HG03280 (cell line): ENCODE results near the gene TAOK2.
"Not testable (repeated sequence)": the region's sequence is repeated elsewhere in the genome, so short reads cannot be mapped to it uniquely, and the experiment has no call there.

Experiments
- ATAC-seq: cut with Tn5 transposase; IDR thresholded peaks from one replicate; pipeline ENCODE4 v1.9.1; 2021; ENCODE audit warnings: mild to moderate bottlenecking, moderate library complexity; ENCODE audit not compliant: unreplicated experiment

Gene TAOK2

DNA sequence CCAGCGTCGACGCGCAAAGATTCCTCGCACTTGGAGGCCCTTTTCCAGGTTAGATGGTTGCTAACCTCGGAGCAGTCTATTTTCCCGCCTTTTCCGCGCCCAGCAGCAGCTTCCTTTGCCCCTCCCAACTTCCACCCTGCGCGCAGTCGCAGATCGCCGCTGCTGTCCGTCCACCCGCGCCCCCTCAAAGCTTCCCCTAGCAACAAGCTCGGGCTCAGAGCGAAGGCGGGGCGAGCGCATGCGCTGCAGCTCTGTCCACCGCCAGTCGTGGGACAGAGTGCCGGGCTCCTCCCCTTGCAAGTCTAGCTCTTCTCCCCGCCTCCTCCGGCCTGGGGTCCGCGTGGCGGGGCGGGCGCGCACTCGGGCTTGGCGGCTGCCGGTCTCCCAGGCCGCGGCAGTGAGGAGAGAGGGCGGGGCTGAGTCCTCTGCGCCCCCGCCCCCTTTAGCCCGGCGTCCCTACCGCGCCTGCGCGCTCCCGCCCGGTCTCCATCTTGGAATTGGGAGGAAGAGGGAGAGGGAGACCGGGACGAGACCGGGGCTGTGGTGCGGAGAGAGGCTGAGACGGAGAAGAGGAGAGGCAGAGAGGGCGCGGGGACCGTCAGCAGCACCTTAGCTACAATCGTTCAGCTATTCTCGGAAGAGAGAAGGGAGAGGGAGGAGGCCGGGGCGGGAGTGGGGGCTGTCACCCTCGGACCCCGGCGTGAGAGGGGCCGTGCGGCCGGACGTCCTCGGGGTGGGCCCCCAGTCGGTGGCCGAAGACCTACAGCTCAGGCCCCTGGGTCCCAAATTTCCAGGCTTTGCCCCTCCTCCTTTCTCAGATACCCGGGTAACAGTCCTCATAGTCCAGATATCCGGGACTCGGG is at the start of gene TAOK2:
TSS of gene TAOK2 (plus strand) at position 485 of the 863 bp plus-strand sequence. CDS start 3,905 bp downstream, outside the sequence.
- peak; percentile 96 for ATAC-seq

DNA sequence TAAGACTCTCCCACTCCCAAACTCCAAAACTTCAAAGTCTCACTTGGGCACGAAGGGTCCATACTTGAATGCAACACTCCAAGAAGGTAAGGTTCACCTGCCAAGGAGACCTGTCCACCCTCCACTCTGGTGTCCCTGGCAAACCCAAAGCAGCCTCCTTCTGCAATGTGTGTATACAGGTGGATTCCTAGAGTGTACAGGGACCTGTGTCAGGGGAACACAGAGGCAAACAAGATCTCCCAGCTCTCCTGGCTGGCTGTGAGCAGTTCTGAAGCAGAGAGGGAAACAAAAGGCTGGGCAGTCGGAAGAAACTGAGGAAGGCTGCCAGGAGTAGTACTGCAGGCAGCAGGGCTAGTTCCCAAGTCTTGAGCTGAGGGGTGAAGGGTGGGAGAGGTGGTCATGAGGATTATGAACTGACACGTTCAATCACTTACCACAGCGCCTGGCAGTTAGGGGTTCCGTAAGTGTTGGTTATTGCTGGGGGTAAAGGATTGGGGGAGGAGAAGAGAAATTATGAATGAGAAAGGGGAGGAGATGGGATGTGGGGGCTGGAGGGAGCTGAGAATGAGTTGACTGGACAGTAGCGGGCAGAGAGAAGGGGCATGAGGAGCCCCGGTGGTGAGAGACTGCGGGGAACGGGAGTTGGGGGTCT is 48.4 kb upstream of the TAOK2 start:
- no peak for ATAC-seq

DNA sequence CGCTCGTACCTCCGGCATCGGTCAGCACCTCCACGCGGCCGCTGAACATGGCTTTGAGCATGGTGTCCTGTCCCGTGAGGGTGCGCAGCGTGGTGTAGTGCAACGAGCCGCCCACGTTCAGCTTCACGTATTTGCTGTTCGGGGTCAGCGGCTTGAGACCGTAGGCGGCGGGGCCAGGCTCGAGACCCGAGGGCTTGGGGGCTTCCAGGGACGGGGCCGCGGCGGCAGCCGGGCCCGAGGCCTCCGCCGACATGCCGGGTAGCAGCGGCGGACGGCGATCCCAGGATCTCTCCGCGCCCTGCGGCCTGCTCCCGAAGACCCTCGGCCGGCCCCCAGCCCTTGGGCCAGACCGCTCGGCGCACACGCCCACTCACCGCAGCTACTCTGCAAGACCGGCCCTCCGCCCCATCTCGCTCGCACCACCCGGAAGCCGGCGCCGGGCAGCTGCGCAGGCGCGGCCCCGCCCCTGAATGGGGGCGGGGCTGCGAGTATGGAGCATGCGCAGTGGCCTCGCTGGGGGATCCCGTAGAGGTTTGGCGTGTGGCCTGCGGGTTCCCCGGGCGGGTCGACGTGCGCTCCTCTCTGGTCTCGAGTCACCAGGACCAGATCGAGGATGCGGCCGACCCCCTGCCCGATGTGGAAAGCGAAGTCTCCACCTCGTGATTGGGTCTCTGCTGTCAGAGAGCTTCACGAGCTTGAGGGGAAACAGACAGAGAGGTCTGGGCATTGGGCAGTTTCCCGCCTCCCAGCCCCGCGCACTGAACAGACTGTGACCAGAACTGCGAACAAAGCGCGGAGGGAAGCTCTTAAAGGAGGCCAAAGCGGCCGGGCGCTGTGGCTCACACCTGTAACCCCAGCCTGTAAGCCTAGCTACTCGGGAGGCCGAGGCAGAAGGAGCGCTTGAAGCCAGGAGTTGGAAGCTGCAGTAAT is 47.6 kb upstream of the TAOK2 start, which contains the start of gene KCTD13:
TSS of gene KCTD13 (minus strand) at position 446 of the 930 bp plus-strand sequence. CDS start at position 253, 193 bp downstream.
- ATAC-seq = peak; percentile 89

DNA sequence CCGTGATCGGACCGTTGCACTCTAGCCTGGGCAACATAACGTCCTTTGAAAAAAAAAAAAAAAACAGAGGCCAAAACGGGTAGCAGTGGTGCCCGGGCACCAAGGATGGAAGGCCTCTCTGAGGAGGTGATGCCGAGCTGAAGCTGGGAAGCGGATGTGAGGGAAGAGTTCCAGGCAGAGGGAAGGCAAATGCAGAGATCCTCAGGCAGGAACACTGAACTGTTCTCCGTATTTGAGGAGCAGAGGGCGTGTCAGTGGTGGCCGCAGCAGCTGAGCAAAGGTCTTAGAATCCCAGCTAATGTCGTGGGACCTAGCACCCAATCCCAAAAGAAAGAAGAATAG is 47.0 kb upstream of the TAOK2 start:
- ATAC-seq = no peak

DNA sequence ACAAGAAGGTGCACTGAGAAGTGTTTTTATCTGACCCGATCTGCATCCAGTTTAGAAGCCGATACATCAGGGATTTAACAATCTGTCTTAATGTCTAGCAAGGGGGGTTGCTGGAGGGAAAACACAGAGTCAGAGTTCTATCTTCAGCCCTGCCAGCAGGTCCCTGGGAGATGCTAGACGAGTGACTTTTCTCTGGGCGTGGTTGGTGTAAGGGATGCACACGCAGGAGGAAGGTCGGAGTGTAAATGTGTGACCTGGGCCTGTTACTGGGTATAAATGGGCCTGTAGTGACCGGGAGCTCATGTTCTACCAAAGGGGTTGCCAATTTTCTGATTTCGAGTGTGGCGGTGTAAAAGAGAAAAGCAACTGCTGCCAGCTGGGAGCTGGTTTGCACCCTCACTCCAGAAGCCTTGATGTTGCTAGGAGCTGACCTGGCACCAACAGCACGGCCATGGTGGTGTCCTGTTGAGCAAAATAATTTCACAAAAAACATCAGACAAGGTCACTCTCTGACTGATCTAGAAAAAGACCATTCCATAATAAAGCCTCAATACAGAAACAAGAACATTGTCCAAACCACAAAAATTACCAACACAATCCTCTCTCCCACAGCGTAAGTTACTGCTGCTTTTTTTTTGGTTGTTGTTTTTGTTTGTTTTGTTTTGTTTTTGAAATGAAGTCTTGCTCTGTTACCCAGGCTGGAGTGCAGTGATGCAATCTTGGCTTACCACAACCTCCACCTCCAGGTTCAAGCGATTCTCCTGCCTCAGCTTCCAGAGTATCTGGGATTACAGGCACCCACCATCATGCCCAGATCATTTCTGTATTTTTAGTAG is 46.4 kb upstream of the TAOK2 start:
- no peak for ATAC-seq

DNA sequence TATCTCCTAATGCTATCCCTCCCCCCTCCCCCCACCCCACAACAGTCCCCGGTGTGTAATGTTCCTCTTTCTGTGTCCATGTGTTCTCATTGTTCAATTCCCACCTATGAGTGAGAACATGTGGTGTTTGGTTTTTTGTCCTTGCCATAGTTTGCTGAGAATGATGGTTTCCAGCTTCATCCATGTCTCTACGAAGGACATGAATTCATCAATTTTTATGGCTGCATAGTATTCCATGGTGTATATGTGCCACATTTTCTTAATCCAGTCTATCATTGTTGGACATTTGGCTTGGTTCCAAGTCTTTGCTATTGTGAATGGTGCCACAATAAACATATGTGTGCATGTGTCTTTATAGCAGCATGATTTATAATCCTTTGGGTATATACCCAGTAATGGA is 41.9 kb upstream of the TAOK2 start:
- not testable (repeated sequence) for ATAC-seq

DNA sequence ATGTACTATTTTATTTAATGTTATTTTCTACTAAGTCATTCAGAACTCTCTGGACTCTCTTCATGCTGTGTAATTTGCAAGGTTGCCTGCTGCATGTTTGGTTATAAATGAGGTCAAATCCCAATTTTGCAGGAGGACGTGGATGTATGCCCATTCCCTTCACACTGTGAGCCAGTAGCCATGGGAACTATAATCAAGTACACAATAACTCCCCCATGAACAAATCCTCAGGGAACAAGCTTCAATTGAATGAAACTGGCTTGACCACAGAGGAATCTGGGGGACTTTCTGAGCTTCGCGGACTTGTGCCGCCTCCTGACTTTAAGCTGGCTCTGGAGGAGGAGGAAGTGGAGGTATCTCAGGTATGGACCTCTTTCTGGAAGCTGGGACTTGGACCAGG is 33.0 kb upstream of the TAOK2 start:
- no peak for ATAC-seq

DNA sequence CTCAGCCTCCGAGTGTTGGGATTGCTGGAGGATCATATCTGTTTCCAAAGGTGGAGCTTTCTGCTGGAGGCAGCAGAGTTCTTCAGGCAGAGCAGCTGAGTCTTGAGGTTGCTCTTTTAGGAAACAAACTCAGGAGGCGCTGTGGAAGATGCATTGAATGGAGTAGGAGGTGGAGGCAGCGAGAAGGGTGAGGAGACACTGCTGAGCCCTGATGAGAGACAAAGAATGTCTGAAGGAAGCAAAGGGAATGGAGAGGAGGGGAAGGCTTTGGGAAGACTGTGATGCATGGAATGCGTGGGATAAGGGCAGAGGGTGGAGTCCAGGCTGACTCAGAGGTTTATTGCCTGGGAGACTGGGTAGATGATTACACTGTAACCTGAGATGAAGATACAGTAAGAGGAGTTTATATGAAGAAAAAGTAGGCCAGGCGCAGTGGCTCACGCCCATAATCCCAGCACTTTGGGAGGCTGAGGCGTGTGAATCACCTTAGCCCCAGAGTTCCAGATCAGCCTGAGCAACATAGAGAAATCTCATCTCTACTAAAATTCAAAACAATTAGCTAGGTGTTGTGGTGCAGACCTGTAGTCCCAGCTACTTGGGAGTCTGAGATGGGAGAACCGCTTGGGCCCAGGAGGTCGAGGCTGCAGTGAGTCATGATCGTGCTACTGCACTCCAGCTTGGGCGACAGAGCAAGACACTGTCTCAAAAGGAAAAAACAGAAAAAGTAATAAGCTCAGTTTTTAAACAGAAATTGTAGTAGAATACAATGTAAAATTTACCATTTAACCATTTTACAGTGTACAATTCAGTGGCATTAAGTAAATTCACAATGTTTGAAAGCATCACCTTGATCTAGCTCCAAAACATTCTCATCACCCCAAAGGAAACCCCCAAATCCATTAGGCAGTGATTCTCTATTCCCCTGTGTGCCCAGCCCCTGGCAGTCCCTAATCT is 29.5 kb upstream of the TAOK2 start:
- ATAC-seq = no peak

DNA sequence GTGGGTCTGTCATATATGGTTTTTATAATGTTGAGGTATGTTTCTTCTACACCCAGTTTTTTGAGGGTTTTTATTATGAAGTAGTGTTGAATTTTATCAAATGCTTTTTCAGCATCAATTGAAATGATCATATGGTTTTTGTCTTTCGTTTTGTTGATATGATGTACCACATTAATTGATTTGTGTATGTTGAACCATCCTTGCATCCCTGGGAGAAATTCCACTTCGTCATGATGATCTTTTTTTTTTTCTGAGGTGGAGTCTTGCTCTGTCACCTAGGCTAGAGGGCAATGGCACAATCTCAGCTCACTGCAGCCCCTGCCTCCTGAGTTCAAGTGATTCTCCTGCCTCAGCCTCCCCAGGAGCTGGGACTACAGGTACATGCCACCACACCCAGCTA is 25.8 kb upstream of the TAOK2 start:
- ATAC-seq = no peak

DNA sequence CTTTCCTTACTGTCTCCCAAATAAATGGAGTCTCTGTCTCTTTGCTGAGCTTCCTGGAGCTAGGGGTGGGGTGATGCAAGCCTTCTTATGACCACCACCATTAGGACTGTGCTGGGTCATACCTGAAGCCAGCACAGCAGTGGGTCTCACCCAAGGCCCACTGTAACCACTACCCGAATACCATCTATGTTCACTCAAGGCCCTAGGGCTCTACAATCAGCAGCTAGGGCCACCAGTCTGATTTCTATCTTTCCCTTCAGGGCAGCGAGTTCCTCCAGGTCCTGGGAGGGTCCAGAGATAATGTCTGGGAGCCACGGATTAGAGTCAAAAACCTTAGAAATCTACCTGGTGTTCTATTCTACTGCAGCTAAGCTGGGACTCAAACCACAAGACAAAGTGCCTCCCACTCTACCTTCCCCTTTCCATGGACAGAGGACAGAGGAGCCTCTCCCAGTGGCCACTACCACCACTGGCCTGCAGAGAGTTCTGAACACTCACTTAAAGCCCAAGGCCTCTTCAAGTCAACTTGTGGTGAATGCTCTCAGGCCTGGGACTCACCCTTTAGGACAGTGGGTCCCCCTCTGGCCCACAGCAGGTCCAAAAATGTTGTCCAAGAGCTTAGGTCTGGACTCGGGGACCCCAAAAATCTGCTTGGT is 22.7 kb upstream of the TAOK2 start:
- no peak for ATAC-seq

DNA sequence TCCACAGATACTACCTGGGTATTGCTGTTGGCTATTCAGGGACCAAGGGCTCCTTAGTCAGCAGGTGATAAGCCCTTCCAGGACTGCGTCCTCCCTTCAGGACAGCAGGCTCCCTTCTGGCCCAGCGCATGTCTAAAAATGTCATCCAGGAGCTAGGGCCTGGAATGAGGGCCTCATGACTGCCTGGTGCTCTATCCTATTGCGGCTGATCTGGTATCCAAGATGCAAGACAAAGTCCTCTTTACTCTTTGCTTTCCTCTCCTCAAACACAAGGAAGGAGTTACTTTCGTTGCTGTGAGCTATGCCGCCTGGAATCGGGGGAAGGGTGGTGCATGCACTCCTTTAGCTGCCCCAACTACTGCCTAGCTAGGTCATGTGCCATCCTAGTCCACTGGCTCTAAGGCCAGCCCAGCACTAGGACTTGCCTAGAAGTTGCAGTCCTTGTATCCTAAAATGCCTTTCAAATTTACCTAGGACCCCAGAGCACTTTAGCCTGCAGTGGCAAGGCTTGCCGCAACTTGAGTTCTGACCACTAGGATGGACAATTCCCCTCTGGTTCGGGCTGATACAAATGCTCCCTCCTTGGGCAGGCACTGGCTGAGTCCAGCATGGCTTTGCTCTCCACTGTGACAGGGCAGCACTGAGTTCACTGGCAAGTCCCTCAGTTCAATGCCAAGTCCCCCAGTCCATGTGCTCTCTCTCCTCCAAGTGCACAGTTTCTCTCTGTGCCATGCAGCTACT is 21.9 kb upstream of the TAOK2 start:
- ATAC-seq = no peak

DNA sequence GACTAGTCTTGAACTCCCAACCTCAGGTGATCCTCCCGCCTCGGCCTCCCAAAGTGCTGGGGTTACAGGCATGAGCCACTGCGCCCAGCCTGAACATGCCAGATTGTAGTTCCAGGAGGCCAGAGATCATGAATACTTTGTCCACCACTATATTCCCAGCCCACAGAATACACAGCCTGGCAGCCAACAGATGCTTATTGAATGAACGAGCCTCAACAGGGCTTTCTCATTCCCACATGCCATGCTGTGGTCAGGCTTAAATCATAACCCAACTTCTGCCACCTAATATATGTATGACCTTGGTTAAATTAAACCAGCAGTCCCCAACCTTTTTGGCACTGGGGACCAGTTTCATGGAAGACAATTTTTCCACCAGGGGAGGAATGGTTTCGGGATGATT is 14.9 kb upstream of the TAOK2 start:
- no peak for ATAC-seq

DNA sequence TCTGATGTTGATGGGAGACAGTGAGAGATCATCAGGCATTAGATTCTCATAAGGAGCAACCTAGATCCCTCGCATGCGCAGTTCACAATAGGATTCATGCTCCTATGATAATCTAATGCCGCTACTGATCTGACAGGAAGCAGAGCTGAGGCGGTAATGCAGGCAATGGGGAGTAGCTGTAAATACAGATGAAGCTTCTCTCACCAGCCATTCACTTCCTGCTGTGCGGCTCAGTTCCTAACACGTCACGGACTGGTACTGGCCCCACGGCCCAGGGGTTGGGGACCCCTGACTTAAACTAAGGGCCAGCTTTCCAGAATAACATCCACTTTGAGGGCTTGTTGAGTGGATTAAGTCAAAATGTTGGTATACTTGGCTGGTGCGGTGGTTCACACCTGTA is 14.4 kb upstream of the TAOK2 start:
- no peak for ATAC-seq

DNA sequence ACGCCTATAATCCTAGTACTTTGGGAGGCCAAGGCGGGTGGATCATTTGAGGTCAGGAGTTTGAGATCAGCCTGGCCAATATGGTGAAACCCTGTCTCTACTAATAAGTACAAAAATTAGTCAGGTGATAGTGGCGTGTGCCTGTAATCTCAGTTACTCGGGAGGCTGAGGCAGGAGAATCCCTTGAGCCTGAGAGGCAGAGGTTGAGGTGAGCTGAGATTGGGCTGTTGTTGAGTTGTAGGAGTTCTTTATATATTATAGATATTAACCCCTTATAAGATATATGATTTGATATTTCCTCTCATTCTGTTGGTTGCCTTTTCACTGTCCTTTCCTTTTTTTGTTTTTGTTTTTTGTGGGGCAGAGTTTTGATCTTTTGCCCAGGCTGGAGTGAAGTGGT is 13.8 kb upstream of the TAOK2 start:
- not testable (repeated sequence) for ATAC-seq

DNA sequence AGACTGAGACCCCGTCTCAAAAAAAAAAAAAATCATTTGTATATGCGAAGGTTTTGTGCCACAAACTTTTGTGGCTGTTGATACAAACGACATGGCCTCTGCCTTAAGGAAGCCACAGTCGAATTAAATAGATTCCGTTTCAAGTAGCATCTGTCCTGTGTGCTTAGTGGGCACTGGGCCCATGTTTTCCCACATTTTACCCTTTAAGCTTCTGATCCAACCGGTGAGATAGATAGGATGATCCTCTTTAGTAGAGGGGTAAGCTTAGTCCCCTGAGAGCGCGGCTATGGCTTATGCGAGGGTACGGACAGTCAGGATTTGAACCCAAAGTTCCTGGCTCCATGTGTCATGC is 12.6 kb upstream of the TAOK2 start:
- no peak for ATAC-seq

DNA sequence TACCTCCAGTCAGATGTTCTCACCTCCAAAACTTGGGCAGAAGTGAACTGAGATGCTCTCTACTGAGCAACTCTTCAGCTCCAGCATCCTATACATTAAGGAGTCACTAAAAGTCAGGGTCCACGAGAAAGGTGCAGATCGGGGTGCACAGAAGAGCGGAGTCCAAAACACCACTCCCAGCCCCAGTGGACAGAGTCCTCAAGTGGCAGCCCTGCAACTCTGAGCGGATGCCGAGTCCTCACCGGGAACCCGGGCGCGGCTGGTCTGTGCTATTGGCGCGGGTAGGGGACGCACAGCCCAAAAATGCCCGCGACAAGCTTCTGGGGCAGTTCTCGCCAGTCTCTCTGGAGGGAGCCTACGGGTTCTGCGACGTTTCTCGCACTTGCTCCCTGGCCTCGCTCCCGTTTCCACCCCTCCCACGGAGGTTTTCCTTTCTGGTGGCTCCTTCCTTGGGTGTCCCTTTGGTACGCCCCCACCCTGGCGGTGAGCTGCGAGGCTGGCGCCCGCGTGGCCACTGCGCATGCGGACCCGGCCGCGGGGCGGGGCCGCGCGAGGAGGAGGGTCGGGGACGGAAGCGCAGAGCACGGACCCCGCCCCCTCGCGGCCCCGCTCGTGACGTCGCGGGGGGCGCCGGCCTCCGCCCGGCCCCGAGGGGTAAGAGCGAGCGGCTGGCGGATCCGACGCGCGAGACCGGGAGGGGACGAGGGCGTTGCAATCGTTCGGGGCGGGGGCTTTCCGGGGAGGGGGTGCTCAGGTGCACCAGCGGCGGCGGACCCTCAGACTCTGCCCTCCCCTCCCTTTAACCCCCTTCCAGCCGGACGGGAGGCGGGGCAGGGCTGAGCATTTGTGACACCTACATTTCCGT is 12.0 kb upstream of the TAOK2 start, which contains the start of gene TMEM219:
TSS of gene TMEM219 (plus strand) at position 601 of the 865 bp plus-strand sequence. CDS start 1,065 bp downstream, outside the sequence.
- ATAC-seq = peak; percentile 84
